GM21528 (cell line): ENCODE measurements around the gene C5AR2.
"Not testable (repeated sequence)": the region's sequence is repeated elsewhere in the genome, so short reads cannot be mapped to it uniquely, and the experiment has no call there.

Source experiments
- ATAC-seq: cut with Tn5 transposase; IDR thresholded peaks from one replicate; pipeline ENCODE4 v1.9.1; 2021; ENCODE audit warnings: mild to moderate bottlenecking, moderate library complexity; ENCODE audit not compliant: unreplicated experiment, low FRiP score

C5AR2 gene

GRCh38 chr19:47381121-47381520 lies 49.1 kb downstream of the C5AR2 start:
- no peak for ATAC-seq

GRCh38 chr19:47381653-47382279 lies 49.8 kb downstream of the C5AR2 start:
- ATAC-seq = no peak

- ATAC-seq = not testable (repeated sequence)
Observed at GRCh38 chr19:47383890-47384289, 51.9 kb downstream of the C5AR2 start.

- ATAC-seq = not testable (repeated sequence)
Observed at GRCh38 chr19:47384533-47384932, 52.6 kb downstream of the C5AR2 start.

GRCh38 chr19:47386582-47386981 lies 54.6 kb downstream of the C5AR2 start:
- not testable (repeated sequence) for ATAC-seq

- not testable (repeated sequence) for ATAC-seq
Observed at GRCh38 chr19:47387623-47388022, 55.6 kb downstream of the C5AR2 start.

- not testable (repeated sequence) for ATAC-seq
Observed at GRCh38 chr19:47388721-47389120, 56.7 kb downstream of the C5AR2 start.

- no peak for ATAC-seq
Observed at GRCh38 chr19:47389150-47389556, 57.2 kb downstream of the C5AR2 start.

GRCh38 chr19:47390533-47391488 lies 58.8 kb downstream of the C5AR2 start:
- no peak for ATAC-seq

GRCh38 chr19:47391510-47392223 lies 59.7 kb downstream of the C5AR2 start:
- ATAC-seq = no peak
